GM18498 (cell line): ENCODE results near the gene PHLPP2.

Experiments used
- ATAC-seq: cut with Tn5 transposase; IDR thresholded peaks from one replicate; pipeline ENCODE4 v1.9.1; 2021; ENCODE audit warnings: mild to moderate bottlenecking, moderate library complexity; ENCODE audit not compliant: unreplicated experiment

PHLPP2 gene

GRCh38 chr16:71672803-71673581 lies 51.5 kb downstream of the PHLPP2 start:
- no peak for ATAC-seq

- no peak for ATAC-seq
Observed at GRCh38 chr16:71672125-71672524, 52.4 kb downstream of the PHLPP2 start.

- no peak for ATAC-seq
Observed at GRCh38 chr16:71671165-71671564, 53.3 kb downstream of the PHLPP2 start.

- no peak for ATAC-seq
Observed at GRCh38 chr16:71670537-71670936, 54.0 kb downstream of the PHLPP2 start.

GRCh38 chr16:71669926-71670536 lies 54.5 kb downstream of the PHLPP2 start:
- ATAC-seq, result no peak

GRCh38 chr16:71666928-71667707 lies 57.4 kb downstream of the PHLPP2 start:
- no peak for ATAC-seq

GRCh38 chr16:71666264-71666663 lies 58.2 kb downstream of the PHLPP2 start:
- ATAC-seq, result no peak

GRCh38 chr16:71659471-71659870 lies 65.0 kb downstream of the PHLPP2 start:
- no peak for ATAC-seq

GRCh38 chr16:71658771-71659170 lies 65.7 kb downstream of the PHLPP2 start:
- ATAC-seq, result no peak

GRCh38 chr16:71649704-71650103 lies 74.8 kb downstream of the PHLPP2 start:
- ATAC-seq, result no peak

GRCh38 chr16:71648921-71649320 lies 75.6 kb downstream of the PHLPP2 start:
- ATAC-seq, result no peak

GRCh38 chr16:71648162-71648561 lies 76.3 kb downstream of the PHLPP2 start:
- ATAC-seq, result no peak

- ATAC-seq, result no peak
Observed at GRCh38 chr16:71647391-71647790, 77.1 kb downstream of the PHLPP2 start.

GRCh38 chr16:71645450-71645849 lies 79.1 kb downstream of the PHLPP2 start:
- no peak for ATAC-seq

- no peak for ATAC-seq
Observed at GRCh38 chr16:71637398-71637797, 87.1 kb downstream of the PHLPP2 start.

- ATAC-seq, result no peak
Observed at GRCh38 chr16:71635632-71636031, 88.9 kb downstream of the PHLPP2 start.

- no peak for ATAC-seq
Observed at GRCh38 chr16:71631776-71632175, 92.7 kb downstream of the PHLPP2 start.

GRCh38 chr16:71630808-71631207 lies 93.7 kb downstream of the PHLPP2 start:
- no peak for ATAC-seq

GRCh38 chr16:71629278-71630016 lies 95.1 kb downstream of the PHLPP2 start:
- ATAC-seq, result no peak

- ATAC-seq, result no peak
Observed at GRCh38 chr16:71628810-71629209, 95.7 kb downstream of the PHLPP2 start.

GRCh38 chr16:71627731-71628181 lies 96.7 kb downstream of the PHLPP2 start:
- no peak for ATAC-seq
